ENCODE data around the gene ACSL3.
"Not testable (repeated sequence)": the region's sequence is repeated elsewhere in the genome, so short reads cannot be mapped to it uniquely, and the experiment has no call there.

ACSL3 gene

GRCh38 chr2:222912776-222913175 lies 51.9 kb downstream of the ACSL3 start:
- Histone ChIP-seq H3K27me3 (ENCODE audit: insufficient read depth, low read depth, severe bottlenecking) (no peaks in the 10 kb centered on the region), H3K9me3 (ENCODE audit: severe bottlenecking) (no peaks in the 10 kb centered on the region), H3K27ac (no peak overlapping the region), H3K36me3 (peaks cover 38% of the 10 kb centered on the region), H3K4me3 (ENCODE audit: low read depth, low read length) (no peak overlapping the region)
- no peak for TF ChIP-seq CTCF (IDR thresholded peaks at IDR 0.05; ENCODE audit: low read depth, low read length)
- DNase-seq, result no peak

- peaks cover 45% of the 10 kb centered on the region for H3K36me3 ChIP-seq
- H3K27me3 ChIP-seq (ENCODE audit: insufficient read depth, low read depth, severe bottlenecking), result no peaks in the 10 kb centered on the region
- no peak overlapping the region for H3K4me3 ChIP-seq (ENCODE audit: low read depth, low read length)
- no peak for TF ChIP-seq CTCF (IDR thresholded peaks at IDR 0.05; ENCODE audit: low read depth, low read length)
- DNase-seq, result no peak
- no peak overlapping the region for H3K27ac ChIP-seq
- H3K9me3 ChIP-seq (ENCODE audit: severe bottlenecking), result no peaks in the 10 kb centered on the region
Measured at GRCh38 chr2:222915092-222915957, 54.5 kb downstream of the ACSL3 start.

- Histone ChIP-seq H3K36me3 (peaks cover 47% of the 10 kb centered on the region), H3K9me3 (ENCODE audit: severe bottlenecking) (no peaks in the 10 kb centered on the region), H3K27me3 (ENCODE audit: insufficient read depth, low read depth, severe bottlenecking) (no peaks in the 10 kb centered on the region), H3K27ac (no peak overlapping the region), H3K4me3 (ENCODE audit: low read depth, low read length) (no peak overlapping the region)
- TF ChIP-seq CTCF (IDR thresholded peaks at IDR 0.05; ENCODE audit: low read depth, low read length), result no peak
- no peak for DNase-seq
Measured at GRCh38 chr2:222916229-222917197, 55.7 kb downstream of the ACSL3 start.

GRCh38 chr2:222917212-222917611 lies 56.4 kb downstream of the ACSL3 start:
- not testable (repeated sequence) for H3K9me3 ChIP-seq (ENCODE audit: severe bottlenecking); DNase-seq; H3K27me3 ChIP-seq (ENCODE audit: insufficient read depth, low read depth, severe bottlenecking); H3K4me3 ChIP-seq (ENCODE audit: low read depth, low read length); H3K27ac ChIP-seq
- H3K36me3 ChIP-seq, result peaks cover 47% of the 10 kb centered on the region

GRCh38 chr2:222919841-222920526 lies 59.1 kb downstream of the ACSL3 start:
- Histone ChIP-seq H3K27ac (no peak overlapping the region), H3K4me3 (ENCODE audit: low read depth, low read length) (no peak overlapping the region), H3K9me3 (ENCODE audit: severe bottlenecking) (no peaks in the 10 kb centered on the region), H3K36me3 (peaks cover 63% of the 10 kb centered on the region), H3K27me3 (ENCODE audit: insufficient read depth, low read depth, severe bottlenecking) (no peaks in the 10 kb centered on the region)
- no peak for DNase-seq
- no peak for TF ChIP-seq CTCF (IDR thresholded peaks at IDR 0.05; ENCODE audit: low read depth, low read length)

All from WERI-Rb-1 (cell line).